Liver (tissue), 9 donors: ENCODE measurements around the gene OGFOD1. TPM values are rescaled to one million over a fixed set of nuclear protein-coding genes. Genes with fewer than 3 reads are reported as not detected.

Source experiments
- DNase-seq: peaks from one replicate; pipeline ENCODE4 v3.0.0-alpha.2; 2017; ENCODE audit warnings: low spot score
- H3K27ac ChIP-seq, 2 donors: one replicate each; pipeline ENCODE4 v1.7.0; 2013; ENCODE audit warnings: inconsistent platforms in 2 of 2, low read length in 2 of 2, control low read depth in 1 of 2, low read depth in 1 of 2, mild to moderate bottlenecking in 1 of 2
- H3K27me3 ChIP-seq, 4 donors: one replicate each; pipeline versions ENCODE4 v1.6.1 to v1.7.0; 2013; ENCODE audit warnings: low read length in 3 of 4, inconsistent platforms in 1 of 4, mild to moderate bottlenecking in 1 of 4, moderate library complexity in 1 of 4; ENCODE audit not compliant: control insufficient read depth in 4 of 4, insufficient read depth in 4 of 4
- H3K36me3 ChIP-seq, 4 donors: one replicate each; pipeline versions ENCODE4 v1.6.1 to v1.7.0; 2013; ENCODE audit warnings: low read length in 3 of 4, mild to moderate bottlenecking in 3 of 4, low read depth in 1 of 4, moderate library complexity in 1 of 4; ENCODE audit not compliant: control insufficient read depth in 4 of 4, insufficient read depth in 3 of 4
- H3K4me1 ChIP-seq, 4 donors: one replicate each; pipeline versions ENCODE4 v1.6.1 to v1.7.0; 2013; ENCODE audit warnings: low read length in 3 of 4, mild to moderate bottlenecking in 3 of 4, moderate library complexity in 1 of 4; ENCODE audit not compliant: control insufficient read depth in 4 of 4, insufficient read depth in 4 of 4
- H3K4me3 ChIP-seq, 3 donors: one replicate each; pipeline versions ENCODE4 v1.6.1 to v1.7.0; 2013; ENCODE audit warnings: low read length in 3 of 3, control low read depth in 1 of 3, low read depth in 1 of 3, mild to moderate bottlenecking in 1 of 3
- H3K9ac ChIP-seq, 2 donors: one replicate each; pipeline ENCODE4 v1.7.0; 2013; ENCODE audit warnings: low read length in 2 of 2, mild to moderate bottlenecking in 2 of 2, moderate library complexity in 2 of 2, control low read depth in 1 of 2, low read depth in 1 of 2
- H3K9me3 ChIP-seq, 4 donors: one replicate each; pipeline versions ENCODE4 v1.6.1 to v1.7.0; 2013; ENCODE audit warnings: low read length in 3 of 4; ENCODE audit not compliant: control insufficient read depth in 4 of 4
- FOXA2 ChIP-seq: IDR thresholded peaks from 2 replicates; pipeline ENCODE4 v1.6.1; 2016; ENCODE audit warnings: antibody characterized with exemption
- GABPA ChIP-seq, 2 donors: IDR thresholded peaks in 1 of 2; conservative IDR thresholded peaks in 1 of 2; 2 replicates each; pipeline ENCODE4 v1.6.1; 2016; ENCODE audit warnings: antibody characterized with exemption in 2 of 2, mild to moderate bottlenecking in 1 of 2, moderate library complexity in 1 of 2
- HNF4A ChIP-seq, 2 donors: conservative IDR thresholded peaks; 2 replicates each; pipeline ENCODE4 v1.6.1; 2016; ENCODE audit warnings: antibody characterized with exemption in 2 of 2, mild to moderate bottlenecking in 2 of 2
- HNF4G ChIP-seq: IDR thresholded peaks from 2 replicates; pipeline ENCODE4 v1.6.1; 2016; ENCODE audit warnings: antibody characterized with exemption
- JUND ChIP-seq, 2 donors: IDR thresholded peaks; 2 replicates each; pipeline ENCODE4 v1.6.1; 2016; ENCODE audit warnings: antibody characterized with exemption in 2 of 2
- NR2F2 ChIP-seq: IDR thresholded peaks from 2 replicates; pipeline ENCODE4 v1.6.1; 2016; ENCODE audit warnings: antibody characterized with exemption
- RAD21 ChIP-seq, 2 donors: IDR thresholded peaks; 2 replicates each; pipeline ENCODE4 v1.6.1; 2016; ENCODE audit warnings: antibody characterized with exemption in 2 of 2, mild to moderate bottlenecking in 2 of 2
- RXRA ChIP-seq, 2 donors: IDR thresholded peaks; 2 replicates each; pipeline ENCODE4 v1.6.1; 2017 to 2018; ENCODE audit warnings: antibody characterized with exemption in 2 of 2, mild to moderate bottlenecking in 1 of 2
- SP1 ChIP-seq: IDR thresholded peaks from 2 replicates; pipeline ENCODE4 v1.6.1; 2018; ENCODE audit warnings: antibody characterized with exemption, mild to moderate bottlenecking
- YY1 ChIP-seq: IDR thresholded peaks from 2 replicates; pipeline ENCODE4 v1.6.1; 2016; ENCODE audit warnings: antibody characterized with exemption, mild to moderate bottlenecking
- ZBTB33 ChIP-seq: IDR thresholded peaks from 2 replicates; pipeline ENCODE4 v1.6.1; 2016; ENCODE audit warnings: antibody characterized with exemption
- WGBS: extraction: QIAGEN DNeasy Blood & Tissue Kit; methylation state at CpG from one replicate; pipeline ENCODE4 v1.1.7; 2013; 5-methylcytosine and 5-hydroxymethylcytosine counted together
- polyA plus RNA-seq, 2 donors: library from polyadenylated mRNA; stranded (reverse) in 1 of 2; unstranded in 1 of 2; fragments of 200-250 nt in 1 of 2; fragments of >200 nt in 1 of 2; fragmentation: Nextera tagmentation in 1 of 2; extraction: Ambion mirVana in 1 of 2; gene quantifications; one replicate each; pipeline versions ENCODE4 v1.2.1 to v1.2.3, GENCODE V29; 2013 to 2015
- total RNA-seq, 2 donors: library from RNA; depleted of rRNA; stranded (reverse); fragments of >200 nt; gene quantifications; one replicate each; pipeline ENCODE4 v1.2.3, GENCODE V29; 2014
- TF ChIP-seq, protein P1 (sequence below): IDR thresholded peaks from 2 replicates; pipeline ENCODE4 v1.6.1; 2016; ENCODE audit warnings: antibody characterized with exemption, mild to moderate bottlenecking
- TF ChIP-seq, protein P2 (sequence below): fragments of 150-350 bp; IDR thresholded peaks from 2 replicates; pipeline ENCODE4 v1.5.1; 2017; ENCODE audit warnings: improper control_type of control experiment, low read depth, low read length; ENCODE audit not compliant: missing input control
- TF ChIP-seq, protein P3 (sequence below): IDR thresholded peaks from 2 replicates; pipeline ENCODE4 v1.6.1; 2016; ENCODE audit warnings: antibody characterized with exemption
- donor health status: healthy.
- donor health status: healthy.
- donor health status: healthy.
- donor health status: healthy.
- donor health status: healthy.

Gene OGFOD1
- total and polyA plus RNA-seq, 4 donors: 15.5 to 40.2 (median 21.2) TPM

DNA sequence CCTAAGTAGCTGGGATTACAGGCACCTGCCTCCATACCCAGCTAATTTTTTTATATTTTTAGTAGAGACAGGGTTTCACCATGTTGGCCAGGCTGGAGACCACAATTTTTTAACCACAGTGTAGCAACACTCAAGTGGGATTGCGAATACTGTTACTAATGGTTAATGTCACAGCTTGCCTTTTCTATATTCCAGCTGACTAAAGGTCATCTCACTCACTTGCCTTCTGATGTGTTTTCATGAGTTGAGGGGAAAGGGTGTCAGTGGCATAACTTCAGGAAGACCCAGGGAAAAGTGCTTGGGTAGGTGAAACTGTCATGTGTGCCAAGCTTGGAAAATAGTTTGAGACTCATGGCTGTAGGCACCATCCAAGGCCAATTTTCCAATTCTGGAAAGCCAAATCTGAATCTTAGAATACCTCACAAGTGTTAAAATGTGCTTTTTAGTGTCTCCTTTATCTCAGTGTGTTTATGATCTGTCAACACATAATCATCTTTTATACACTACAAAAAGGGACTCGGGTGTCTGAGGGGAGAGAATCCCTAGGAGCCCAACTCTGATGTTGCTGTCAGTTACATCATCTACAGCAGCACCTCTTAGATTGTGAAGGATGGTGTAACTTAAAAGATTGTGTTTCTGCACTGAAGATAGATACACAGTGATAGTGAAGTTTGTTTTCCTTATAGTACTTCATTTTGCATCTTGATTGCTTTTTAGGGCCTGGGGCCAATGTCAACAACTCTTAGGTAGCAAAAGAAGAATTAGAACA, 27.1 kb downstream of the OGFOD1 start (continued):
- TF ChIP-seq, protein P1, sequence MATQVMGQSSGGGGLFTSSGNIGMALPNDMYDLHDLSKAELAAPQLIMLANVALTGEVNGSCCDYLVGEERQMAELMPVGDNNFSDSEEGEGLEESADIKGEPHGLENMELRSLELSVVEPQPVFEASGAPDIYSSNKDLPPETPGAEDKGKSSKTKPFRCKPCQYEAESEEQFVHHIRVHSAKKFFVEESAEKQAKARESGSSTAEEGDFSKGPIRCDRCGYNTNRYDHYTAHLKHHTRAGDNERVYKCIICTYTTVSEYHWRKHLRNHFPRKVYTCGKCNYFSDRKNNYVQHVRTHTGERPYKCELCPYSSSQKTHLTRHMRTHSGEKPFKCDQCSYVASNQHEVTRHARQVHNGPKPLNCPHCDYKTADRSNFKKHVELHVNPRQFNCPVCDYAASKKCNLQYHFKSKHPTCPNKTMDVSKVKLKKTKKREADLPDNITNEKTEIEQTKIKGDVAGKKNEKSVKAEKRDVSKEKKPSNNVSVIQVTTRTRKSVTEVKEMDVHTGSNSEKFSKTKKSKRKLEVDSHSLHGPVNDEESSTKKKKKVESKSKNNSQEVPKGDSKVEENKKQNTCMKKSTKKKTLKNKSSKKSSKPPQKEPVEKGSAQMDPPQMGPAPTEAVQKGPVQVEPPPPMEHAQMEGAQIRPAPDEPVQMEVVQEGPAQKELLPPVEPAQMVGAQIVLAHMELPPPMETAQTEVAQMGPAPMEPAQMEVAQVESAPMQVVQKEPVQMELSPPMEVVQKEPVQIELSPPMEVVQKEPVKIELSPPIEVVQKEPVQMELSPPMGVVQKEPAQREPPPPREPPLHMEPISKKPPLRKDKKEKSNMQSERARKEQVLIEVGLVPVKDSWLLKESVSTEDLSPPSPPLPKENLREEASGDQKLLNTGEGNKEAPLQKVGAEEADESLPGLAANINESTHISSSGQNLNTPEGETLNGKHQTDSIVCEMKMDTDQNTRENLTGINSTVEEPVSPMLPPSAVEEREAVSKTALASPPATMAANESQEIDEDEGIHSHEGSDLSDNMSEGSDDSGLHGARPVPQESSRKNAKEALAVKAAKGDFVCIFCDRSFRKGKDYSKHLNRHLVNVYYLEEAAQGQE: no peak

DNA sequence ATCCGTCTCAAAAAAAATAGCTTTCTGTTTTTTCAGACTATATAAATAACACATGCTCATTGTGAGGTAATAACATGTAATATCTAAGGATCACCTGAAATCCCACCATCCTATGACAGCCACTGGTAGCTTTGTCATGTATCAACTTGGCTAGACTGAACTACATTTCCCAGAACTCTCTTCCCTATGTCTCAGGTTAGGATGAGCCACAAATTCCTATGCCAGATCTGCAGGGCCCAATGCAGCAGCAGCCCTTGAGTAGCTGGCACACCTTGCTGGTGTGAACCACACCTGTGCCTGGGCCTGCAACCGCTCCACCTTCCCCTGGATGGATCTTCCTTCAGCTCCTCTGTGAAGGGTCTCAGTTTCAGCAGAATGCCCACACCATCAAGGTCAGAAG, 28.1 kb downstream of the OGFOD1 start:
- no peak for DNase-seq
- Histone ChIP-seq H3K27ac (no peak overlapping the region), H3K27me3 (no peaks in the 10 kb centered on the region), H3K9ac (no peak overlapping the region), H3K36me3 (peaks cover 3 to 46% (median 30%) of the 10 kb centered on the region in 4 donors), H3K4me1 (no peaks in the 10 kb centered on the region), H3K9me3 (no peaks in the 10 kb centered on the region), H3K4me3 (no peak overlapping the region)
- WGBS: 95% methylated on average over 2 of the region's 2 CpGs
- TF ChIP-seq GABPA (IDR thresholded peaks at IDR 0.05 in 1 of 2, conservative IDR thresholded peaks at IDR 0.05 in 1 of 2) (no peak), HNF4G (no peak), RAD21 (IDR thresholded peaks at IDR 0.05) (no peak), HNF4A (conservative IDR thresholded peaks at IDR 0.05) (no peak), YY1 (no peak), NR2F2 (no peak), JUND (IDR thresholded peaks at IDR 0.05) (no peak), FOXA2 (no peak), SP1 (no peak), RXRA (IDR thresholded peaks at IDR 0.05) (no peak), ZBTB33 (no peak)
- TF ChIP-seq, protein P2, sequence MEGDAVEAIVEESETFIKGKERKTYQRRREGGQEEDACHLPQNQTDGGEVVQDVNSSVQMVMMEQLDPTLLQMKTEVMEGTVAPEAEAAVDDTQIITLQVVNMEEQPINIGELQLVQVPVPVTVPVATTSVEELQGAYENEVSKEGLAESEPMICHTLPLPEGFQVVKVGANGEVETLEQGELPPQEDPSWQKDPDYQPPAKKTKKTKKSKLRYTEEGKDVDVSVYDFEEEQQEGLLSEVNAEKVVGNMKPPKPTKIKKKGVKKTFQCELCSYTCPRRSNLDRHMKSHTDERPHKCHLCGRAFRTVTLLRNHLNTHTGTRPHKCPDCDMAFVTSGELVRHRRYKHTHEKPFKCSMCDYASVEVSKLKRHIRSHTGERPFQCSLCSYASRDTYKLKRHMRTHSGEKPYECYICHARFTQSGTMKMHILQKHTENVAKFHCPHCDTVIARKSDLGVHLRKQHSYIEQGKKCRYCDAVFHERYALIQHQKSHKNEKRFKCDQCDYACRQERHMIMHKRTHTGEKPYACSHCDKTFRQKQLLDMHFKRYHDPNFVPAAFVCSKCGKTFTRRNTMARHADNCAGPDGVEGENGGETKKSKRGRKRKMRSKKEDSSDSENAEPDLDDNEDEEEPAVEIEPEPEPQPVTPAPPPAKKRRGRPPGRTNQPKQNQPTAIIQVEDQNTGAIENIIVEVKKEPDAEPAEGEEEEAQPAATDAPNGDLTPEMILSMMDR: no peak
- TF ChIP-seq, protein P3, sequence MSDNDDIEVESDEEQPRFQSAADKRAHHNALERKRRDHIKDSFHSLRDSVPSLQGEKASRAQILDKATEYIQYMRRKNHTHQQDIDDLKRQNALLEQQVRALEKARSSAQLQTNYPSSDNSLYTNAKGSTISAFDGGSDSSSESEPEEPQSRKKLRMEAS: no peak
- TF ChIP-seq, protein P1: no peak
